ENCODE measurements around the gene OGFOD3.

DNA sequence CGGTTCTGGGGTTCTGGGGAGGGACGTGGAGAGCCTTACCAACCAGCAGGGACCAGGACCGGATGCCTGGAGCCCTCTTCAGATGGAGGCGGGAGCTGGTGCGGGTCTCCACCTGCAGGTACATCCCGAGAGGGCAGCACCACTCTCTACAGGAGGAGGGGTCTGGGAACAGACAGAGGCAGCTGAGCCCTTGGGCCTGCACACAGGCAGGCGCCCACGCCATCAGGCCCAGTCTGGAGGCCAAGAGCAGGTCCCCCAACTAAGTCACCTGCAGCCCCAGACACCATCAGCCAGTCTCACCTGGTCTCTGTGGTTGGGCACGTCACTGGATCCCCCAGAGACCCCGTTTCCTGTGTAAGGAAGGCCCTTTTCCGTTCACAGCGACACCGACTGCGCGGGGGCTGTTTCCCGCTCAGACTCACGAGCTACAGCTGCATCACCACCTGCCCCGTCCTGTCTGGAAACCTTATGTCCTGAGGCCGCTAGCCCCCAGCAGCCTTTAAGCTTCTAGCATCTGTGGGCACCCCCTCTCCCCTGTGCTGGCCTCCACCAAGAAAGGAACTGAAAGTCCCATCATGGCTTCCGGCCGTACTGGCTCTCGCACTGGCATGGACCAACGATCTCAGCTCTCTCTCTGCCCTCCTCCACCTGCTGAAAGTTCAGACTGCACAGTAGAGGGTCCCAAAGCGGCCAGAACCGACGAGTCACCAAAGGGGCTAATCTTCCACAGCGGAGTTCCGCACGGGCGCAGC lies 30.9 kb upstream of the OGFOD3 start:
- TF ChIP-seq, protein P1, sequence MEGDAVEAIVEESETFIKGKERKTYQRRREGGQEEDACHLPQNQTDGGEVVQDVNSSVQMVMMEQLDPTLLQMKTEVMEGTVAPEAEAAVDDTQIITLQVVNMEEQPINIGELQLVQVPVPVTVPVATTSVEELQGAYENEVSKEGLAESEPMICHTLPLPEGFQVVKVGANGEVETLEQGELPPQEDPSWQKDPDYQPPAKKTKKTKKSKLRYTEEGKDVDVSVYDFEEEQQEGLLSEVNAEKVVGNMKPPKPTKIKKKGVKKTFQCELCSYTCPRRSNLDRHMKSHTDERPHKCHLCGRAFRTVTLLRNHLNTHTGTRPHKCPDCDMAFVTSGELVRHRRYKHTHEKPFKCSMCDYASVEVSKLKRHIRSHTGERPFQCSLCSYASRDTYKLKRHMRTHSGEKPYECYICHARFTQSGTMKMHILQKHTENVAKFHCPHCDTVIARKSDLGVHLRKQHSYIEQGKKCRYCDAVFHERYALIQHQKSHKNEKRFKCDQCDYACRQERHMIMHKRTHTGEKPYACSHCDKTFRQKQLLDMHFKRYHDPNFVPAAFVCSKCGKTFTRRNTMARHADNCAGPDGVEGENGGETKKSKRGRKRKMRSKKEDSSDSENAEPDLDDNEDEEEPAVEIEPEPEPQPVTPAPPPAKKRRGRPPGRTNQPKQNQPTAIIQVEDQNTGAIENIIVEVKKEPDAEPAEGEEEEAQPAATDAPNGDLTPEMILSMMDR (IDR thresholded peaks at IDR 0.05) = no peak
- no peak for TF ChIP-seq POLR2A (IDR thresholded peaks at IDR 0.05)
